Fibroblast of villous mesenchyme (primary cell): ENCODE data around the gene HSPB6. TPM values are rescaled to one million over a fixed set of nuclear protein-coding genes. Genes with fewer than 3 reads are reported as not detected.
"Not testable (repeated sequence)": the region's sequence is repeated elsewhere in the genome, so short reads cannot be mapped to it uniquely, and the experiment has no call there.

Experiments
- DNase-seq: peaks from one replicate; pipeline ENCODE4 v3.0.0-alpha.2; 2010; ENCODE audit warnings: low read depth
- H3K4me3 ChIP-seq: 2 replicates; pipeline ENCODE4 v1.5.1; 2011; ENCODE audit warnings: low read depth, mild to moderate bottlenecking, low read length
- total RNA-seq: library from RNA; depleted of rRNA; stranded (reverse); fragments of >200 nt; gene quantifications from 2 replicates; pipeline ENCODE4 v1.2.3, GENCODE V29; 2012
- TF ChIP-seq, protein P1 (sequence below): IDR thresholded peaks from 2 replicates; pipeline ENCODE4 v1.5.1; 2012; ENCODE audit warnings: low read depth, mild to moderate bottlenecking, low read length; ENCODE audit not compliant: insufficient read depth

HSPB6 gene
- total RNA-seq, 1 donor, result 20.7 TPM

DNA sequence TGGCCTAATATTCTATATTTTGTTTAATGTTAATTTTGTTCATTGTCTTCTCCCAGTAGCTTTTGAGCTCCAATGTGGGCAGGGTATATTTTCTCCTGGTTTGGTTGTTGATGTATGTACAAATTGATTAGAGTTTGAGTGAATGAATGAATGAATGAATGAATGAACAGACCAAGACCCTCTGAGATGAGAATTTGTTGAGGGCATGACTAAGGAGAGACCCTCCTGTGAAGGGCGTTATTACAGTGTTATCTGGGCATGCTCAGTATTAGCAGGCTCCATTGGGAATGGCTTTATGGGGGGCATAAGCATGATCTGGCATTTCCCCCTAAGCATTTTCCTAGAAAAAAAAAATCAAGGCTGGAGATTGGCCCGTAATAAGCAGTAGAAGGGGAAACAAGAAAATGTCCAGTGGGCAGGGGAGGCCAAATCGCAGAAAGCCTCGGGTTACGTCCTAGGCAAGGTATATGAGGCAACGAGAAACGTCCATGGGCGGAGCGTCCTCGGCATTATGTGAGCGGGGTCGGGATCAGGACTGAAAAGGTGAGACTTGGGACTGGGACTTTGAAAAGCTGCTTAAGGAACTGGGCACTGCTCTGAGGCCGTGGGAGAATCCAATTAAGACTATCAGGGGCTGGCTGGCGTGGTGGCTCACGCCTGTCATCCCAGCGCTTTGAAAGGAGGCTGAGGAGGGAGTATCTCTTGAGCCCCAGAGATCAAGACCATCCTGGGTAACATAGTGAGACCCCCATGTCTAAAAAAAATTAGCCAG is 17.6 kb upstream of the HSPB6 start:
- H3K4me3 ChIP-seq, result peak overlapping the region; percentile 73
- TF ChIP-seq, protein P1, sequence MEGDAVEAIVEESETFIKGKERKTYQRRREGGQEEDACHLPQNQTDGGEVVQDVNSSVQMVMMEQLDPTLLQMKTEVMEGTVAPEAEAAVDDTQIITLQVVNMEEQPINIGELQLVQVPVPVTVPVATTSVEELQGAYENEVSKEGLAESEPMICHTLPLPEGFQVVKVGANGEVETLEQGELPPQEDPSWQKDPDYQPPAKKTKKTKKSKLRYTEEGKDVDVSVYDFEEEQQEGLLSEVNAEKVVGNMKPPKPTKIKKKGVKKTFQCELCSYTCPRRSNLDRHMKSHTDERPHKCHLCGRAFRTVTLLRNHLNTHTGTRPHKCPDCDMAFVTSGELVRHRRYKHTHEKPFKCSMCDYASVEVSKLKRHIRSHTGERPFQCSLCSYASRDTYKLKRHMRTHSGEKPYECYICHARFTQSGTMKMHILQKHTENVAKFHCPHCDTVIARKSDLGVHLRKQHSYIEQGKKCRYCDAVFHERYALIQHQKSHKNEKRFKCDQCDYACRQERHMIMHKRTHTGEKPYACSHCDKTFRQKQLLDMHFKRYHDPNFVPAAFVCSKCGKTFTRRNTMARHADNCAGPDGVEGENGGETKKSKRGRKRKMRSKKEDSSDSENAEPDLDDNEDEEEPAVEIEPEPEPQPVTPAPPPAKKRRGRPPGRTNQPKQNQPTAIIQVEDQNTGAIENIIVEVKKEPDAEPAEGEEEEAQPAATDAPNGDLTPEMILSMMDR, result no peak
- no peak for DNase-seq

DNA sequence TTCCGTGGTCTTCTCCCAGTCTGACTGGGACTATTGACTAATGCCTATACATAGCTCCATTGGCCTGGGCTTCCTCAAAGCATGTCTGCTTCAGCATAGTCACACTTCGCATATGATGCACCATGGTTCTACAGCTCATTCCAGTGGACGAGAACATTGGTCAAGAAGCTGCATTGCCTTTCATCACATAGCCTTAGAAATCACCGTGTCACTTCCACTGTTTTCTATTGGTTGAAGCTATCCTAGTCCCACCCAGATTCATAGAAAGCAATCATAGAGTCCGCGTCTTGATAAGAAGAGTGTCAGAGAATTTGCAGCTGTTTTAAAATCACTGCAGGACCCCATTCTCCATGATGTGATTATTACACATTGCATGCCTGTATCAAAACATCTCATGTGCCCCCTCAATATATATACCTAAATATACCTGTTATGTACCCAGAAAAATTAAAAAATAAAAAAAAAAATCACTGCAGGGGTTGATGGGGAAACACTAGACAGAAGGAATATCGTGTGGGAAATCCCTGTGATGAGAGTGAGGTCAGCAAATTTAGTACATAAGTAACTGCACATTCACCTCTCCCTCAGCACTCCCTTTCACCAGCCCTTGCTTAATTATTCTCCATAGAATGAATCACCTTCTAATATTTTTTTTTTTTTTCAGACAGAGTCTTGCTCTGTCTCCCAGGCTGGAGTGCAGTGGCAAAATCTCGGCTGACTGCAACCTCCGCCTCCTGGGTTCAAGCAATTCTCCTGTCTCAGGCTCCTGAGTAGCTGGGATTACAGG is 16.4 kb upstream of the HSPB6 start:
- TF ChIP-seq, protein P1, result no peak
- H3K4me3 ChIP-seq, result no peak overlapping the region
- peak; percentile 14 for DNase-seq

DNA sequence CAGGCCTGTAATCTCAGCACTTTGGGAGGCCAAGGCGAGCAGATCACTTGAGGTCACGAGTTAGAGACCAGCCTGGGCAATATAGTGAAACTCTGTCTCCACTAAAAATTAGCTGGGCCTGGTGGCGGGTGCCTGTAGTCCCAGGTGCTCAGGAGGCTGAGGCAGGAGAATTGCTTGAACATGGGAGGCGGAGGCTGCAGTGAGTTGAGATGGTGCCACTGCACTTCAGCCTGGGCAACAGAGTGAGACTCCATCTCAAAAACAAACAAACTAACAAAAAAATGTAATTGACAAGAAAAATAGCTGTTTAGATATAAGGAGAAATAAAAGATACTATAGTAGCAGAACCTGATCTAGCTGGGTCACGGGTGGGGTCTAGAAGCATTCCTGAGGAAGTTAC is 15.5 kb upstream of the HSPB6 start:
- H3K4me3 ChIP-seq, DNase-seq: not testable (repeated sequence)

DNA sequence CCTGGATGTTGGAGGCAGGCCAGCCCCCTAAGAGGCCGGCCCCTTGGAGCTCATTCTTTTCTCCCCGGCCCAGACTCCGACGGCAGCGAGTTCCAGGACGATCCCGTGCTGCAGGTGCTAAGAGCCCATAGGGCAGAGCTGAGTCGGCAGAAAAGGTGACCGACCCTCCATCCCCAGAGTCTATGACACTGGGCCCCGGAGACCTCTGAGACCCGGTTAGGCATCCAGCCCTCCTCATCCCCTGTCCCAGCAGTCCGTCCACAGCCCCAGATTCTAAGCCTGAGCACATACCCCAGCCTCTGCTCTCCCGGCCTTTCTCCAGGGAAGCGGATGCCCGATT is 11.2 kb upstream of the HSPB6 start:
- TF ChIP-seq, protein P1, result no peak
- no peak overlapping the region for H3K4me3 ChIP-seq
- no peak for DNase-seq

DNA sequence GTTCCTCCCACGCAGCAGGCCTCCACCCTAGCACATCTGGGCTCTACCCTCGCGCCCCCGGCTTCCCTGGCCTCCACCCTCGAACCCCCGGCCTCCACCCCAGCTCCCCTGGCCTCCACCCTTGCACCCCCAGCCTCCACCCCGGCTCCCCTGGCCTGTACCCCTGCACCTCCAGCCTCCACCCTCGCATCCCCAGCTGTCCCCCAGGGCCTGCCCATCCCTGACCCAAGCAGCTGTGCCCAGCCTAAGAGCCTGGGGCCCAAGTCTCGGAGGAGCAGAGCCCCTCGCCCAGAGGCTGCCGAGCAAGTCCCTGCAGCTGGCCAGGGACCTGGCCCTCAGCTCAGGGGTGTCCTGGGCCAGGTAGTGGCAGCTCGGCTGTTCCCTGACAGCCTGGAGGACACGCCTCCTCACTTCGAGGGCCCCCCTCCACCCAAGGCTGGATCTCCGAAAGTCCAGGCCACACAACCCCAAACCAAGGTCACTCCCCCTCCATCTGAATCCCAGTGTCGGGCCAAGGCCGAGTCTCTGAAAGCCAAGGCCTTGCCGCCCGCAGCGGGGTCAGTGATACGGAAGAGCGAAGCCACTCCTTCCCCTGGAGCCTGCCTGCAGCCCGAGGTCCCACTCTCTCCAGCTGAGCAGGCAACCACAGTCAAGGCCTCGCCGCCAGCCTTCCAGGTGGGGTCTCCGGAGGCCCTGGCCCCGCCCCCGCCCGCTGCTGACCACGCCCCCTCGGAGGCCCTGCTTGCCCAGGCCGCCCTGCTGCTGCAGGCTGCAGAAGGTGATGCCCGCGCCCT is 10.7 kb upstream of the HSPB6 start:
- no peak overlapping the region for H3K4me3 ChIP-seq
- TF ChIP-seq, protein P1, result no peak
- DNase-seq, result no peak

DNA sequence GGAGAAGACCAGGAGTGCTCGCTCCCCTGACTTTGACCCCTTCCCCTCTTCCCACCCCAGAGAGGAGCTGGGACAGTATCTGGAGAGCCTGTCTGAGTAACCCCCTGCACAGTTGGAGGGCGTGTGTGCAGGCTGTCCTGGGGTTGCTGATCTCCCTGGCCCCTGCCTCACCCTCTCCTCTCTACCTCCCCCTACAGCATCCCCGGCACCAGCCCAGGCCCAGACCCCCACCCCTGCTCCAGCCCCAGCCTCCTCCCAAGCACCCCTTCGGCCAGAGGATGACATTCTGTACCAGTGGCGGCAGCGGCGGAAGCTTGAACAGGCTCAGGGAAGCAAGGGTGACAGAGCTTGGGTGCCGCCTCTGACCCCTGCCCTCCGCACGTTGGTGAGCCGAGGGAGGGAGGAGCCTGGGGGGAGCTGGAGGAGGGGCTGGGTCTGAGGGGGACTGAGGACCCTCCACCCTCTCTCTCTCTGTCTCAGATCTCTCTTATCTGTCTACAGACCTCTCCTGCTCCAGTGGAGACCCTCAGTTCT is 9.8 kb upstream of the HSPB6 start:
- H3K4me3 ChIP-seq, result no peak overlapping the region
- TF ChIP-seq, protein P1, result no peak
- no peak for DNase-seq
